ENCODE results near the gene BCAS4. TPM values are rescaled to one million over a fixed set of nuclear protein-coding genes. Genes with fewer than 3 reads are reported as not detected.

BCAS4 gene
- total RNA-seq, 2 experiments from 2014 or later, result 11.6 to 17.0 TPM

DNA sequence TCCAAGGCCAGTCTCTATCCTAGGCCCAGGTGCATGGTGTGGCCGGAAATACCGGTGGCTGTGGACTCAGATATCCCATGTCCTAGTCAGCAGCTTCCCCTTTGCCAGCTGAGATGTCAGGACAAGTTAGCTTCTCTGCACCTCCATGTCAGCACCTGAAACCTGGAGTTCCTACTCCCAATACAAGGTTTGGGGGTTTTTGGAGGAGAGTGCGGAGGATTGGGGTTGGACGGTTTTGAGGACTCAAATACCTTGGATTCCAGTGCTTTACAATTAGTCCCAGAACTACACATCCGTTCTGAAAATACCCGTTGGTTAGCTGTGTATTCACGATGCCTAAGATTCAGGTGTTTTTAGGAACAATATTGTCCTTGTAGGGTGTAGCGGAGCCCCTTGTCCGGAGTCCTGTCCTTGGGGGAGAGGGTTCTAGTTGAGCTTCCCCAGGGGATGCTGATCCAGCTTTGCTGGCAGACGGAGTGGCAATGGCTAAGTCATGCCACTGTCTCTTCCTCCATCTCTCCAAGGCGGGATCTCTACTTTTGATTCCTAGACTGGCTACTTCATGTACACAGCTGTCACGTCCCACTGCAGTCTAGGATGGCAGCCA, 91.4 kb downstream of the BCAS4 start:
- Mint-ChIP-seq H3K4me1 (peaks cover 5% of the 10 kb centered on the region), H3K4me3 (no peak overlapping the region), H3K27me3 (no peaks in the 10 kb centered on the region), H3K9me3 (ENCODE audit: low read depth) (no peaks in the 10 kb centered on the region), H3K27ac (no peak overlapping the region), H3K36me3 (ENCODE audit: low read depth) (peaks cover 20% of the 10 kb centered on the region)
- CTCF ChIA-PET, result interaction anchor here (0.7 to 1.6 kb wide), 2 partner anchors 96 to 99 kb away, joined by 3 to 4 read pairs; no protein-coding TSS in a partner anchor
- intact Hi-C loops (cut with DNase I, micrococcal nuclease), result no loop called here
- ATAC-seq (peak; percentile 28), DNase-seq (no peak)
- POLR2A ChIA-PET, result interaction anchor here (0.6 kb wide), 1 partner anchor 677 kb away, joined by 3 read pairs; no protein-coding TSS in a partner anchor

- H3K27ac Mint-ChIP-seq, result no peak overlapping the region
- POLR2A ChIA-PET, result no interaction called here
Observed at GRCh38 chr20:50887576-50887975, 92.7 kb downstream of the BCAS4 start.

DNA sequence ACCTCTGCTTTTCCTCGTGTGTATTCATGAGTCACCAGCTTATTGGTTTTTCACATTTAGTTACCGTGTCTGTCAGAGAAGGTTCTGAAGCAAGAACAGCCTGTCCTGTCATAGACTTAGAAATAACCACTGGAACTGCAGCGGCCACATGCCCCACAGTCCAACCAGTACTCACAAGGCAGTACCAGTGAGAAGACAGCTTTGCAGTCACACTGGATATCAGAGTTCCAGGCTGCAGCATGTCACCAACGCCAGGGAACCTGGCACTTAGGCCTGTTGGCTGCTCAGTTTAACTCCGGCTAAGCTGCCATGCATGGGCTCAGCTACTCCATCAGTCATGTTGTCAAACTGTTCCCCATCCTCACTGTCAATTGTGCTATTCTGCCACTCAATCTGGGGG, 96.3 kb downstream of the BCAS4 start:
- POLR2A ChIA-PET, result no interaction called here
- no peaks in the 10 kb centered on the region for H3K9me3 Mint-ChIP-seq (ENCODE audit: low read depth)
- ATAC-seq, result no peak
- H3K27me3 Mint-ChIP-seq, result no peaks in the 10 kb centered on the region
- intact Hi-C loops (cut with DNase I, micrococcal nuclease), result no loop called here
- CTCF ChIA-PET, result interaction anchor here (0.7 to 2.1 kb wide), 3 partner anchors 18 to 97 kb away, joined by 3 to 11 read pairs (median 3); partner anchors contain the start of gene BCAS4
- no peak for DNase-seq
- peak overlapping the region; percentile 44 for H3K27ac Mint-ChIP-seq
- peaks cover 38% of the 10 kb centered on the region for H3K4me1 Mint-ChIP-seq
- peaks cover 54% of the 10 kb centered on the region for H3K36me3 Mint-ChIP-seq (ENCODE audit: low read depth)
- H3K4me3 Mint-ChIP-seq, result no peak overlapping the region

More at GRCh38 chr20:50887576-50887975, 92.7 kb downstream of the BCAS4 start:
- intact Hi-C loops (cut with DNase I, micrococcal nuclease), result no loop called here
- H3K4me1 Mint-ChIP-seq, result peaks cover 18% of the 10 kb centered on the region
- CTCF ChIA-PET, result interaction anchor here (1.1 to 1.6 kb wide), 2 partner anchors 11 to 97 kb away, joined by 4 read pairs; no protein-coding TSS in a partner anchor
- peaks cover 33% of the 10 kb centered on the region for H3K36me3 Mint-ChIP-seq (ENCODE audit: low read depth)
- H3K27me3 Mint-ChIP-seq, result no peaks in the 10 kb centered on the region
- H3K9me3 Mint-ChIP-seq (ENCODE audit: low read depth), result no peaks in the 10 kb centered on the region
- no peak overlapping the region for H3K4me3 Mint-ChIP-seq
- ATAC-seq (no peak), DNase-seq (no peak)

GRCh38 chr20:50892394-50892793, 97.5 kb downstream of the BCAS4 start:
- intact Hi-C loops (cut with DNase I, micrococcal nuclease), result no loop called here
- Mint-ChIP-seq H3K27ac (peak overlapping the region; percentile 44), H3K36me3 (ENCODE audit: low read depth) (peaks cover 57% of the 10 kb centered on the region), H3K4me3 (no peak overlapping the region), H3K4me1 (peaks cover 38% of the 10 kb centered on the region), H3K9me3 (ENCODE audit: low read depth) (no peaks in the 10 kb centered on the region), H3K27me3 (no peaks in the 10 kb centered on the region)
- ATAC-seq, result peak; percentile 61
- ChIA-PET POLR2A (interaction anchor here (0.8 to 1.1 kb wide), 3 partner anchors 10 to 66 kb away, joined by 3 to 4 read pairs (median 3); partner anchors contain the start of gene MOCS3), CTCF (interaction anchor here (0.6 to 2.1 kb wide), 3 partner anchors 37 to 179 kb away, joined by 3 to 11 read pairs (median 4); partner anchors contain the start of gene BCAS4)
- no peak for DNase-seq

DNA sequence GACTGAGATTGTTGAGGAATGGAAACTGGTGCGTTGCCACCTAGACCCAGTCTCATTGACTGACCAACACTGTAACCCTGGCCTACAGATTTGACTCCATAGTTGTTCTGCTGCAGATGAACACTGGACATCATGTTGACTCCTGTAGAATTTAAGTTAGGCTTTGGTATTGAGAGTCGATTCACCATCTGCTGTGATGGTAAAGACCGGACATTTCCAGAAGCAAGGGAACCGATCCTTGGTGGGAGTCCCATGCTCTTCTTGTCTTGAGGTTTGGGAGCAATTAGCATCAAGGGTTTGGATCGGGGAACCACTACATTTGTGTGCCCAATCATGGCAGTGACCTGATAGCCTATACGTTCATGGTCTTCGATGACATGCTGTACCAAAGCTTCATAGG, 98.8 kb downstream of the BCAS4 start:
- DNase-seq (no peak), ATAC-seq (no peak)
- no peak overlapping the region for H3K4me3 Mint-ChIP-seq
- no peaks in the 10 kb centered on the region for H3K9me3 Mint-ChIP-seq (ENCODE audit: low read depth)
- intact Hi-C loops (cut with DNase I, micrococcal nuclease), result loop anchor here in 1 of 2 experiments (2.0 kb wide), 1 partner anchor 17 kb away; no protein-coding TSS in a partner anchor
- H3K36me3 Mint-ChIP-seq (ENCODE audit: low read depth), result peaks cover 66% of the 10 kb centered on the region
- CTCF ChIA-PET, result no interaction called here
- no peaks in the 10 kb centered on the region for H3K27me3 Mint-ChIP-seq
- POLR2A ChIA-PET, result no interaction called here
- H3K27ac Mint-ChIP-seq, result peak overlapping the region; percentile 44
- peaks cover 38% of the 10 kb centered on the region for H3K4me1 Mint-ChIP-seq

- peak overlapping the region; percentile 31 for H3K27ac Mint-ChIP-seq
- no peak for DNase-seq
- POLR2A ChIA-PET, result no interaction called here
Observed at GRCh38 chr20:50895111-50895830, 100.4 kb downstream of the BCAS4 start.

GRCh38 chr20:50898475-50898874, 103.6 kb downstream of the BCAS4 start:
- Mint-ChIP-seq H3K4me1 (peaks cover 10% of the 10 kb centered on the region), H3K4me3 (no peak overlapping the region), H3K27me3 (no peaks in the 10 kb centered on the region), H3K9me3 (ENCODE audit: low read depth) (no peaks in the 10 kb centered on the region), H3K27ac (peak overlapping the region; percentile 84), H3K36me3 (ENCODE audit: low read depth) (peaks cover 51% of the 10 kb centered on the region)
- ATAC-seq, result no peak
- intact Hi-C loops (cut with DNase I, micrococcal nuclease), result no loop called here
- ChIA-PET POLR2A (no interaction called here), CTCF (interaction anchor here (0.6 to 1.6 kb wide), 4 partner anchors 10 to 104 kb away, joined by 3 to 6 read pairs (median 4); partner anchors contain the start of gene BCAS4)
- no peak for DNase-seq

More at GRCh38 chr20:50895111-50895830, 100.4 kb downstream of the BCAS4 start:
- peaks cover 56% of the 10 kb centered on the region for H3K36me3 Mint-ChIP-seq (ENCODE audit: low read depth)
- peak; percentile 63 for ATAC-seq
- intact Hi-C loops (cut with DNase I, micrococcal nuclease), result loop anchor here in 1 of 2 experiments (2.0 kb wide), 1 partner anchor 16 kb away; no protein-coding TSS in a partner anchor
- peaks cover 38% of the 10 kb centered on the region for H3K4me1 Mint-ChIP-seq
- no peaks in the 10 kb centered on the region for H3K27me3 Mint-ChIP-seq
- H3K4me3 Mint-ChIP-seq, result no peak overlapping the region
- CTCF ChIA-PET, result interaction anchor here (0.6 to 2.0 kb wide), 7 partner anchors 14 to 190 kb away, joined by 3 to 6 read pairs (median 4); partner anchors contain the start of gene BCAS4
- no peaks in the 10 kb centered on the region for H3K9me3 Mint-ChIP-seq (ENCODE audit: low read depth)

- CTCF ChIA-PET, result interaction anchor here (1.0 to 3.3 kb wide), 4 partner anchors 11 to 106 kb away, joined by 4 to 10 read pairs (median 8); partner anchors contain the start of gene BCAS4
- ATAC-seq, result no peak
- POLR2A ChIA-PET, result interaction anchor here (0.6 to 1.1 kb wide), 2 partner anchors 12 to 14 kb away, joined by 4 to 5 read pairs; no protein-coding TSS in a partner anchor
- H3K9me3 Mint-ChIP-seq (ENCODE audit: low read depth), result no peaks in the 10 kb centered on the region
- peaks cover 14% of the 10 kb centered on the region for H3K4me1 Mint-ChIP-seq
- intact Hi-C loops (cut with DNase I, micrococcal nuclease), result no loop called here
- H3K4me3 Mint-ChIP-seq, result no peak overlapping the region
- peaks cover 46% of the 10 kb centered on the region for H3K36me3 Mint-ChIP-seq (ENCODE audit: low read depth)
- DNase-seq, result no peak
- no peaks in the 10 kb centered on the region for H3K27me3 Mint-ChIP-seq
- no peak overlapping the region for H3K27ac Mint-ChIP-seq
Observed at GRCh38 chr20:50900261-50900660, 105.4 kb downstream of the BCAS4 start.

DNA sequence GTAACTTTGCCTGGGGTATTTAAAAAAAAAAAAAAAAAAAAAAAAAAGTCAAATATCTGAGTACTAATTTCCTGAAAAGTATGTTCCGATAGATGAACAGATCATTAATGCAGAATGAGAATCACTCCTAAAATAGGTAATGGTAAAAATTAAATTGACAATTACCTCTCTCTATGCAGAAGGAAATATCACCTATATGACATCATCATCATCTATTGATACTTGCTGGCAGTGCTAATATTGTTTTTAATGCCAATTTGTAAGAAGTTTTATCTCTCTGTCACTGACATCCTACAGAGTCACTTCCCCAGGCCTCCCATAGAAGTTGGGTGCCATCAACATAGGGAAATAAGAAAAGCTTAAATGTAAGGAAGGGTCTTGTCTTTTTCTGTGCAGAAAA, 106.4 kb downstream of the BCAS4 start:
- CTCF ChIA-PET, result interaction anchor here (0.6 to 3.3 kb wide), 5 partner anchors 10 to 326 kb away, joined by 3 to 10 read pairs (median 5); partner anchors contain the start of gene BCAS4
- Mint-ChIP-seq H3K27me3 (no peaks in the 10 kb centered on the region), H3K4me1 (peaks cover 20% of the 10 kb centered on the region), H3K36me3 (ENCODE audit: low read depth) (peaks cover 48% of the 10 kb centered on the region), H3K9me3 (ENCODE audit: low read depth) (no peaks in the 10 kb centered on the region), H3K4me3 (no peak overlapping the region), H3K27ac (no peak overlapping the region)
- no peak for ATAC-seq
- DNase-seq, result no peak
- POLR2A ChIA-PET, result no interaction called here
- intact Hi-C loops (cut with DNase I, micrococcal nuclease), result no loop called here

DNA sequence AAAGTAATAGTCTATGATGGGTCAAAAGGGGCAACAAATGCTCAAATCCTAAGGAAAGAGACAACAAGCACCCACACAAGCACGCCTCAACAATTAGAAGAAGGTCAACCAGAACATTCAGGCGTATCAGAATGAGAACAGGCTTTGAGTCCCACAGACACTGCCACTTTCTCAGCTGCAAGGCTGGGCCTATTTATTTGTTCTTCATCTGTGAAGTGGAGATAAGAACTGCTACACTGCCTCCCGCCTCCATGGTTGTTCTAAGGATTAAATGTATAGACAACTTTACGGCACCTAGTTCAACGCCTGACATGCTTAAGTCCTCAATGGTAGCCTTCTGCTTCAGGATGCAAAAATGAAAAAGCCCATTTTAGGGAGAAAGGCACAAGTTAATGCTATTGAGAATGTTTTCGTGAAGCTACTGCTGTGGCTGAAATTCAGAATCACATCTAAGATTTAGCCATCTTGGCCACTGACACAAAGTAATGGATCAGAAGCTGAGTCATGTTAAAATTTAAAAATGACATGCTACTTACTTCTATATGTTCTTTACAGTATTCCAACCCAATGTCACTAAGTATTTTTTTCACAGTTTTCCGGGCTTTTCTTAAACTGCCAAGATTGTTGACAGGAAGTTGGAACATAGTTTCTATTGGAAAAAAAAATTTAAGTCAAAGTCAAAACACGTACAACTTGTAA, 108.6 kb downstream of the BCAS4 start:
- ChIA-PET POLR2A (no interaction called here), CTCF (interaction anchor here (0.5 to 3.3 kb wide), 5 partner anchors 8 to 241 kb away, joined by 3 to 10 read pairs (median 3); partner anchors contain the start of gene BCAS4)
- Mint-ChIP-seq H3K4me1 (peaks cover 25% of the 10 kb centered on the region), H3K27ac (peak overlapping the region; percentile 37), H3K27me3 (no peaks in the 10 kb centered on the region), H3K9me3 (ENCODE audit: low read depth) (no peaks in the 10 kb centered on the region), H3K36me3 (ENCODE audit: low read depth) (peaks cover 39% of the 10 kb centered on the region), H3K4me3 (no peak overlapping the region)
- ATAC-seq, result no peak
- DNase-seq, result no peak
- intact Hi-C loops (cut with DNase I, micrococcal nuclease), result no loop called here

- no peak overlapping the region for H3K27ac Mint-ChIP-seq
- DNase-seq, result no peak
- H3K4me3 Mint-ChIP-seq, result no peak overlapping the region
- POLR2A ChIA-PET, result no interaction called here
- intact Hi-C loops (cut with DNase I, micrococcal nuclease), result no loop called here
- peaks cover 38% of the 10 kb centered on the region for H3K36me3 Mint-ChIP-seq (ENCODE audit: low read depth)
- H3K9me3 Mint-ChIP-seq (ENCODE audit: low read depth), result no peaks in the 10 kb centered on the region
- peaks cover 27% of the 10 kb centered on the region for H3K4me1 Mint-ChIP-seq
- ATAC-seq, result no peak
- H3K27me3 Mint-ChIP-seq, result no peaks in the 10 kb centered on the region
- CTCF ChIA-PET, result interaction anchor here (0.5 to 1.5 kb wide), 2 partner anchors 25 to 125 kb away, joined by 3 to 4 read pairs; no protein-coding TSS in a partner anchor
Observed at GRCh38 chr20:50904067-50904570, 109.3 kb downstream of the BCAS4 start.

All from activated CD4-positive, alpha-beta T cell treated with anti-CD3 and anti-CD28 coated beads for 36 hours (primary cell).